B cell (primary cell): ENCODE results near the gene MST1. TPM values are rescaled to one million over a fixed set of nuclear protein-coding genes. Genes with fewer than 3 reads are reported as not detected.

Experiments used
- ATAC-seq: fragments of 200-7000 bp; cut with Tn5 transposase; one replicate; pipeline ENCODE4 v1.10.0; 2021; ENCODE audit warnings: low read depth, mild to moderate bottlenecking, moderate number of reproducible peaks, moderate library complexity
- CTCF ChIA-PET: fragments of 350-600 bp; sonication (Branson Sonifier 250); formaldehyde crosslinking; loops from one replicate; lab custom pipeline; 2021; ENCODE audit warnings: antibody characterized with exemption, inconsistent platforms; lab: Charles Lee
- POLR2A ChIA-PET: fragments of 350-600 bp; sonication (Branson Sonifier 250); formaldehyde crosslinking; loops from one replicate; lab custom pipeline; 2021; ENCODE audit warnings: antibody characterized with exemption; lab: Charles Lee
- DNase-seq: peaks from one replicate; pipeline ENCODE4 v3.0.0; 2013
- H2AFZ ChIP-seq: 2 replicates; pipeline ENCODE4 v1.6.1; 2012; ENCODE audit warnings: mild to moderate bottlenecking, low read depth, low read length; ENCODE audit not compliant: insufficient read depth, poor library complexity, severe bottlenecking
- H3K27ac ChIP-seq, 2 donors: 1 replicate in 1 of 2; 2 replicates in 1 of 2; pipeline ENCODE4 v1.5.1; 2012 to 2013; ENCODE audit warnings: low read length in 2 of 2, mild to moderate bottlenecking in 2 of 2, moderate library complexity in 1 of 2
- H3K27me3 ChIP-seq, 4 experiments: fragments of 200-600 bp in 1 of 4; sonication (generic) in 1 of 4; replicated peaks in 1 of 4; 1 replicate in 2 of 4; 2 replicates in 2 of 4; pipeline versions ENCODE4 v1.6.1 to v1.7.0; 2013 to 2016; ENCODE audit warnings: low read length in 3 of 4, mild to moderate bottlenecking in 2 of 4, mixed read lengths in 1 of 4, moderate library complexity in 1 of 4; ENCODE audit not compliant: insufficient read depth in 4 of 4, control insufficient read depth in 3 of 4; ENCODE audit errors: control extremely low read depth in 1 of 4
- H3K36me3 ChIP-seq, 2 experiments: replicated peaks in 1 of 2; 1 replicate in 1 of 2; 2 replicates in 1 of 2; pipeline versions ENCODE4 v1.6.1 to v1.7.1; 2013; ENCODE audit warnings: low read length in 1 of 2; ENCODE audit not compliant: insufficient read depth in 2 of 2, control insufficient read depth in 1 of 2; ENCODE audit errors: control extremely low read depth in 1 of 2, extremely low read depth in 1 of 2
- H3K4me1 ChIP-seq, 2 donors: fragments of 200-600 bp in 1 of 2; sonication (generic) in 1 of 2; 1 replicate in 1 of 2; 2 replicates in 1 of 2; pipeline versions ENCODE4 v1.5.1 to v1.6.1; 2013 to 2017; ENCODE audit warnings: low read length in 2 of 2; ENCODE audit not compliant: control insufficient read depth in 2 of 2, insufficient read depth in 2 of 2
- H3K4me2 ChIP-seq: replicated peaks from 2 replicates; pipeline ENCODE3; 2012; ENCODE audit warnings: mild to moderate bottlenecking, low read depth, low read length; ENCODE audit not compliant: poor library complexity, severe bottlenecking
- H3K4me3 ChIP-seq, 5 experiments: fragments of 200-600 bp in 1 of 5; sonication (generic) in 1 of 5; 1 replicate in 3 of 5; 2 replicates in 2 of 5; pipeline versions ENCODE4 v1.5.1 to v1.7.0; 2011 to 2016; ENCODE audit warnings: low read length in 4 of 5, mild to moderate bottlenecking in 4 of 5, low read depth in 2 of 5, control low read depth in 1 of 5, moderate library complexity in 1 of 5; ENCODE audit not compliant: insufficient read depth in 1 of 5; ENCODE audit errors: control extremely low read depth in 1 of 5, extremely low read depth in 1 of 5
- H3K79me2 ChIP-seq: fragments of 200-600 bp; sonication (generic); one replicate; pipeline ENCODE4 v1.6.0; 2016; ENCODE audit warnings: low read length; ENCODE audit not compliant: control insufficient read depth, insufficient read depth
- H3K9ac ChIP-seq: fragments of 200-600 bp; sonication (generic); 2 replicates; pipeline ENCODE4 v1.6.1; 2017; ENCODE audit warnings: mild to moderate bottlenecking, low read length, moderate library complexity
- H3K9me3 ChIP-seq, 3 donors: one replicate each; pipeline versions ENCODE4 v1.6.1 to v1.7.1; 2013; ENCODE audit warnings: low read length in 2 of 3; ENCODE audit not compliant: control insufficient read depth in 2 of 3, insufficient read depth in 1 of 3; ENCODE audit errors: control extremely low read depth in 1 of 3
- H4K20me1 ChIP-seq: 2 replicates; pipeline ENCODE4 v1.6.0; 2012; ENCODE audit warnings: mild to moderate bottlenecking, low read length; ENCODE audit not compliant: insufficient read depth, control insufficient read depth, poor library complexity, severe bottlenecking
- H3K27ac Mint-ChIP-seq: one replicate; pipeline ENCODE4 v1.8.0; 2021; ENCODE audit warnings: mixed read lengths
- H3K27me3 Mint-ChIP-seq: one replicate; pipeline ENCODE4 v1.8.0; 2021; ENCODE audit warnings: mixed read lengths
- H3K4me1 Mint-ChIP-seq: one replicate; pipeline ENCODE4 v1.8.0; 2021; ENCODE audit warnings: mixed read lengths
- H3K4me3 Mint-ChIP-seq: one replicate; pipeline ENCODE4 v1.8.0; 2021; ENCODE audit warnings: mixed read lengths
- H3K9me3 Mint-ChIP-seq: one replicate; pipeline ENCODE4 v1.8.0; 2022; ENCODE audit warnings: mixed read lengths; ENCODE audit not compliant: insufficient read depth
- CTCF ChIP-seq: fragments of 200-600 bp; IDR thresholded peaks from one replicate; pipeline ENCODE4 v1.8.0; 2022; ENCODE audit warnings: antibody characterized with exemption, mild to moderate bottlenecking
- EZH2 ChIP-seq: IDR thresholded peaks from 2 replicates; pipeline ENCODE4 v1.6.1; 2012; ENCODE audit warnings: borderline replicate concordance, low read depth, mild to moderate bottlenecking, moderate library complexity, low read length; ENCODE audit not compliant: insufficient read depth, poor library complexity, severe bottlenecking
- WGBS: methylation state at CpG from one replicate; pipeline ENCODE4 v1.1.5; 2013; ENCODE audit warnings: missing lambda C conversion rate; ENCODE audit not compliant: insufficient coverage; 5-methylcytosine and 5-hydroxymethylcytosine counted together
- intact Hi-C: fragments of 100-400 bp; cut with micrococcal nuclease; formaldehyde crosslinking; loops from one replicate; pipeline ENCODE4 v1.10.0; 2022
- polyA plus RNA-seq: library from polyadenylated mRNA; depleted of rRNA; stranded (reverse); fragments of >200 nt; gene quantifications from 2 replicates; pipeline ENCODE4 v1.2.3, GENCODE V29; 2012
- small RNA-seq: library from RNA; depleted of rRNA; stranded (forward); fragments of <200 nt; gene quantifications from one replicate; pipeline ENCODE3, GENCODE V24; 2012; ENCODE audit warnings: low replicate concordance, low read depth; ENCODE audit not compliant: insufficient read length
- total RNA-seq, 2 donors: library from RNA; stranded (reverse); fragments of 120-200 nt in 1 of 2; gene quantifications; 1 replicate in 1 of 2; 2 replicates in 1 of 2; pipeline versions ENCODE4 v1.2.3 to v1.2.4, GENCODE V29; 2013 to 2022

Gene MST1
- total and polyA plus RNA-seq, 2 donors (not counting 1 experiment from before 2014, with no cell fraction given): 14.5 to 26.4 TPM

GRCh38 chr3:49634736-49635135 is 54.5 kb downstream of the MST1 start:
- ChIA-PET CTCF (no interaction called here), POLR2A (no interaction called here)
- H3K4me3 ChIP-seq: no peak overlapping the region
- peaks cover 21% of the 10 kb centered on the region for H3K27me3 Mint-ChIP-seq
- no peaks in the 10 kb centered on the region for H4K20me1 ChIP-seq
- H3K4me1 ChIP-seq: no peaks in the 10 kb centered on the region
- no peaks in the 10 kb centered on the region for H3K36me3 ChIP-seq
- H3K4me1 Mint-ChIP-seq: no peaks in the 10 kb centered on the region
- peaks cover 0 to 15% (median 2%) of the 10 kb centered on the region in 4 experiments for H3K27me3 ChIP-seq
- intact Hi-C loops: no loop called here
- H2AFZ ChIP-seq: no peak overlapping the region
- H3K9me3 ChIP-seq: peaks cover 0 to 8% (median 5%) of the 10 kb centered on the region in 3 donors
- DNase-seq (no peak), ATAC-seq (no peak)
- WGBS: 100% methylated on average over 2 of the region's 3 CpGs
- no peaks in the 10 kb centered on the region for H3K79me2 ChIP-seq
- H3K9ac ChIP-seq: no peak overlapping the region
- H3K27ac Mint-ChIP-seq: no peak overlapping the region
- TF ChIP-seq EZH2: no peak
- no peak for TF ChIP-seq CTCF
- peaks cover 4% of the 10 kb centered on the region for H3K9me3 Mint-ChIP-seq
- no peak overlapping the region for H3K4me3 Mint-ChIP-seq
- no peak overlapping the region for H3K27ac ChIP-seq
- H3K4me2 ChIP-seq: no peak overlapping the region

Small RNA genes lying within 50 kb of the gene (small RNA-seq; reads per million reads assigned to genes)
- not detected for gene AMIGO3

Other genes with a start within 250 kb of the MST1 start
- gene DAG1, start 219.2 kb downstream of the MST1 start, total RNA-seq: 27.2 and 27.3 TPM in 2 replicates
- gene DAG1, start 219.2 kb downstream of the MST1 start, polyA plus RNA-seq: 9.6 and 11.2 TPM in 2 replicates
- 0.20 and 0.24 TPM in 2 replicates for gene BSN, start 135.0 kb downstream of the MST1 start, total RNA-seq
- 0.03 TPM in 2 replicates for gene BSN, start 135.0 kb downstream of the MST1 start, polyA plus RNA-seq
- gene APEH, start 15.1 kb downstream of the MST1 start, total RNA-seq: 87.5 and 96.2 TPM in 2 replicates
- 60.1 and 79.4 TPM in 2 replicates for gene APEH, start 15.1 kb downstream of the MST1 start, polyA plus RNA-seq
- gene RNF123, start 83 bp upstream of the MST1 start, total RNA-seq: 53.2 and 69.0 TPM in 2 replicates
- 51.8 and 55.6 TPM in 2 replicates for gene RNF123, start 83 bp upstream of the MST1 start, polyA plus RNA-seq
- gene AMIGO3, start 30.2 kb upstream of the MST1 start, total RNA-seq: not detected in 2 replicates
- gene AMIGO3, start 30.2 kb upstream of the MST1 start, polyA plus RNA-seq: 11.1 and 18.6 TPM in 2 replicates
- 30.0 and 31.4 TPM in 2 replicates for gene GMPPB, start 34.5 kb upstream of the MST1 start, total RNA-seq
- 32.5 and 54.4 TPM in 2 replicates for gene GMPPB, start 34.5 kb upstream of the MST1 start, polyA plus RNA-seq
- 73.1 and 77.8 TPM in 2 replicates for gene IP6K1, start 97.1 kb upstream of the MST1 start, total RNA-seq
- gene IP6K1, start 97.1 kb upstream of the MST1 start, polyA plus RNA-seq: 27.8 and 29.3 TPM in 2 replicates
- 0.29 and 0.32 TPM in 2 replicates for gene CDHR4, start 110.4 kb upstream of the MST1 start, total RNA-seq
- 0.18 and 0.33 TPM in 2 replicates for gene CDHR4, start 110.4 kb upstream of the MST1 start, polyA plus RNA-seq
- 25.8 and 28.2 TPM in 2 replicates for gene INKA1, start 113.8 kb upstream of the MST1 start, total RNA-seq
- 15.5 and 24.0 TPM in 2 replicates for gene INKA1, start 113.8 kb upstream of the MST1 start, polyA plus RNA-seq
- gene UBA7, start 124.5 kb upstream of the MST1 start, total RNA-seq: 418 and 436 TPM in 2 replicates
- 772 and 943 TPM in 2 replicates for gene UBA7, start 124.5 kb upstream of the MST1 start, polyA plus RNA-seq
- gene TRAIP, start 167.1 kb upstream of the MST1 start, total RNA-seq: 8.7 and 9.9 TPM in 2 replicates
- 5.0 and 5.7 TPM in 2 replicates for gene TRAIP, start 167.1 kb upstream of the MST1 start, polyA plus RNA-seq
- not detected in 2 replicates for gene CAMKV, start 180.4 kb upstream of the MST1 start, total RNA-seq
- not detected in 2 replicates for gene CAMKV, start 180.4 kb upstream of the MST1 start, polyA plus RNA-seq
- gene MST1R, start 214.4 kb upstream of the MST1 start, total RNA-seq: 2.4 and 2.8 TPM in 2 replicates
- 0.92 and 1.7 TPM in 2 replicates for gene MST1R, start 214.4 kb upstream of the MST1 start, polyA plus RNA-seq
- 5.6 and 6.6 TPM in 2 replicates for gene MON1A, start 240.3 kb upstream of the MST1 start, total RNA-seq
- 4.3 and 8.9 TPM in 2 replicates for gene MON1A, start 240.3 kb upstream of the MST1 start, polyA plus RNA-seq